ENCODE measurements around the gene WDR45. TPM values are rescaled to one million over a fixed set of nuclear protein-coding genes. Genes with fewer than 3 reads are reported as not detected.

WDR45 gene
- total RNA-seq, 1 experiment from 2014 or later: 31.5 TPM

DNA sequence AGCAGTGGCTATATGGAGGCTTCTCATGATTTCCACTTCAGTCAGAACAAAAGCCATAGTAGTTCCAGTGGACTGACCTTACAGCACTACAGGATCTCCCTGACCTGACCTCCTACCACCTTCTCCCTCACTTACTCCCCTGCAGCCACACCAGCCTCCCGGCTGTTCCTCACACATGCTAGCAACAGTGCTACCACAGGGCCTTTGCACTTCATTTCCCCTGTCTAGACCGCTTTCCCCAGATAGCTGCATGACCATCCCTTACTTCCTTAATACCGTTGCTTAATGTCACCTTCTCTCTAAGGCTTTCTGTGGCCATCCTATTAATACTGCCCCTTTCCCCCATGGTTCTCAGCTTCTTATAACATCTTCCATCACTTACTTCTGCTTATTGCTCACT, 30.7 kb upstream of the WDR45 start:
- no peak overlapping the region for H2AFZ ChIP-seq (ENCODE audit: low read length)
- no peak overlapping the region for H3K56ac ChIP-seq (ENCODE audit: insufficient read length, low read depth, low read length)
- DNase-seq: no peak
- H3K9ac ChIP-seq (ENCODE audit: extremely low read depth, insufficient read length, low read length): no peak overlapping the region
- no peak overlapping the region for H3K27ac ChIP-seq (ENCODE audit: insufficient read length, low read depth, low read length)
- H3K27me3 Mint-ChIP-seq (ENCODE audit: low read depth): no peaks in the 10 kb centered on the region
- H3K18ac ChIP-seq (ENCODE audit: insufficient read length, low read depth, low read length): no peak overlapping the region
- no peak overlapping the region for H2BK15ac ChIP-seq (ENCODE audit: low read depth, low read length)
- no peaks in the 10 kb centered on the region for H3K4me1 ChIP-seq (ENCODE audit: insufficient read depth, low read length)
- no peak overlapping the region for H3K4me2 ChIP-seq (ENCODE audit: insufficient read depth, insufficient read length, low read length)
- H4K20me1 ChIP-seq (ENCODE audit: control insufficient read depth, insufficient read depth, insufficient read length): no peaks in the 10 kb centered on the region
- no CpG with 5 or more reads among the region's 3 CpGs for WGBS (ENCODE audit: extremely low coverage, insufficient read length, low lambda C conversion rate)
- H3K4me1 Mint-ChIP-seq: no peaks in the 10 kb centered on the region
- H2BK20ac ChIP-seq (ENCODE audit: low read depth, low read length, poor library complexity, severe bottlenecking): no peak overlapping the region
- H3K79me2 ChIP-seq (ENCODE audit: insufficient read depth, low read length): no peaks in the 10 kb centered on the region
- no peak overlapping the region for H4K91ac ChIP-seq (ENCODE audit: insufficient read length, low read depth, low read length)
- no peak overlapping the region for H3K27ac Mint-ChIP-seq
- H3K4me3 Mint-ChIP-seq: no peak overlapping the region
- H2BK5ac ChIP-seq (ENCODE audit: insufficient read length, low read length): no peak overlapping the region
- no peak overlapping the region for H3K4ac ChIP-seq (ENCODE audit: low read depth, low read length)
- no peaks in the 10 kb centered on the region for H3K79me1 ChIP-seq (ENCODE audit: insufficient read depth, low read depth, low read length, poor library complexity, severe bottlenecking)
- H3K9me3 Mint-ChIP-seq: peaks cover 55 to 59% of the 10 kb centered on the region in 2 experiments
- H3T11ph ChIP-seq (ENCODE audit: low read length): no peak overlapping the region
- no peak overlapping the region for H3K23ac ChIP-seq (ENCODE audit: insufficient read length, low read depth, low read length)
- H3K9me3 ChIP-seq (ENCODE audit: control insufficient read depth, low read depth, low read length): no peaks in the 10 kb centered on the region
- TF ChIP-seq, protein P1, sequence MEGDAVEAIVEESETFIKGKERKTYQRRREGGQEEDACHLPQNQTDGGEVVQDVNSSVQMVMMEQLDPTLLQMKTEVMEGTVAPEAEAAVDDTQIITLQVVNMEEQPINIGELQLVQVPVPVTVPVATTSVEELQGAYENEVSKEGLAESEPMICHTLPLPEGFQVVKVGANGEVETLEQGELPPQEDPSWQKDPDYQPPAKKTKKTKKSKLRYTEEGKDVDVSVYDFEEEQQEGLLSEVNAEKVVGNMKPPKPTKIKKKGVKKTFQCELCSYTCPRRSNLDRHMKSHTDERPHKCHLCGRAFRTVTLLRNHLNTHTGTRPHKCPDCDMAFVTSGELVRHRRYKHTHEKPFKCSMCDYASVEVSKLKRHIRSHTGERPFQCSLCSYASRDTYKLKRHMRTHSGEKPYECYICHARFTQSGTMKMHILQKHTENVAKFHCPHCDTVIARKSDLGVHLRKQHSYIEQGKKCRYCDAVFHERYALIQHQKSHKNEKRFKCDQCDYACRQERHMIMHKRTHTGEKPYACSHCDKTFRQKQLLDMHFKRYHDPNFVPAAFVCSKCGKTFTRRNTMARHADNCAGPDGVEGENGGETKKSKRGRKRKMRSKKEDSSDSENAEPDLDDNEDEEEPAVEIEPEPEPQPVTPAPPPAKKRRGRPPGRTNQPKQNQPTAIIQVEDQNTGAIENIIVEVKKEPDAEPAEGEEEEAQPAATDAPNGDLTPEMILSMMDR (conservative IDR thresholded peaks at IDR 0.05): no peak
- no peak overlapping the region for H3K14ac ChIP-seq (ENCODE audit: insufficient read depth, low read length)
- H3K27me3 ChIP-seq (ENCODE audit: insufficient read depth, low read length): no peaks in the 10 kb centered on the region
- no peak overlapping the region for H2AK5ac ChIP-seq (ENCODE audit: insufficient read length, low read length)
- no peak overlapping the region for H4K8ac ChIP-seq (replicated peaks; ENCODE audit: insufficient read length, low read depth, low read length)
- no peaks in the 10 kb centered on the region for H3K23me2 ChIP-seq (ENCODE audit: insufficient read length, low read depth, low read length, poor library complexity, severe bottlenecking)
- no peak overlapping the region for H2BK120ac ChIP-seq (ENCODE audit: low read depth, low read length, poor library complexity, severe bottlenecking)
- H3K36me3 Mint-ChIP-seq (ENCODE audit: insufficient read depth in 1 of 3, low read depth in 3 of 3): peaks cover 18 to 33% (median 21%) of the 10 kb centered on the region in 3 experiments; a peak in 6 of 7 replicates
- no peak overlapping the region for H2BK12ac ChIP-seq (ENCODE audit: insufficient read length, low read depth, low read length)
- no peak overlapping the region for H4K5ac ChIP-seq (ENCODE audit: insufficient read length, low read depth, low read length)

Data from H9 (cell line).